ENCODE data around the gene TVP23A. TPM values are rescaled to one million over a fixed set of nuclear protein-coding genes. Genes with fewer than 3 reads are reported as not detected.
"Not testable (repeated sequence)": the region's sequence is repeated elsewhere in the genome, so short reads cannot be mapped to it uniquely, and the experiment has no call there.

Gene TVP23A
- total RNA-seq, 4 donors from 2014 or later: 0.13 to 0.45 TPM; not detected in 2

DNA sequence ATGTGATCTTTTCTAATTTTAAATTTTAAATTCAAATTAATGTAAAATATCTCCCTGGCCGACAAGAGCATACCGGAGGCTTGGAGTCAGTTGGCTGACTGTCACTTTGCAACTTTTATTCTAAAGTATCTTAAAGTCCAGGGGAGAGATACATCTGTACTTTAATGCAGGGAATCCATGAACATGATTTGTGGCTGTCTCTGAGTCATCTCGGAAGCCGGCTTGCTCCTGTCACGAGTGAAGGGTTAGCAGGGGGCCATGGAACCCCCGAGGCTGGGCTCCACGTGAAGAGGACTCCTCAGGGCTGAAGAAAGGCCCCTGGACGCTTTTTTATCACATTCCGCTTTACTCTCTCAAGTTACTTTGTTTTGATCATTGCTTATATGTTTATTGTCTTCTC is 13.3 kb downstream of the TVP23A start:
- intact Hi-C loops (cut with DNase I): no loop called here
- H3K4me3 ChIP-seq (replicated peaks in 1 of 3): no peak overlapping the region
- H3K9me3 ChIP-seq: no peaks in the 10 kb centered on the region
- peaks cover 0 to 4% of the 10 kb centered on the region in 2 donors for H3K4me1 ChIP-seq
- no peak for DNase-seq
- TF ChIP-seq POLR2A (IDR thresholded peaks at IDR 0.05): no peak
- TF ChIP-seq, protein P1, sequence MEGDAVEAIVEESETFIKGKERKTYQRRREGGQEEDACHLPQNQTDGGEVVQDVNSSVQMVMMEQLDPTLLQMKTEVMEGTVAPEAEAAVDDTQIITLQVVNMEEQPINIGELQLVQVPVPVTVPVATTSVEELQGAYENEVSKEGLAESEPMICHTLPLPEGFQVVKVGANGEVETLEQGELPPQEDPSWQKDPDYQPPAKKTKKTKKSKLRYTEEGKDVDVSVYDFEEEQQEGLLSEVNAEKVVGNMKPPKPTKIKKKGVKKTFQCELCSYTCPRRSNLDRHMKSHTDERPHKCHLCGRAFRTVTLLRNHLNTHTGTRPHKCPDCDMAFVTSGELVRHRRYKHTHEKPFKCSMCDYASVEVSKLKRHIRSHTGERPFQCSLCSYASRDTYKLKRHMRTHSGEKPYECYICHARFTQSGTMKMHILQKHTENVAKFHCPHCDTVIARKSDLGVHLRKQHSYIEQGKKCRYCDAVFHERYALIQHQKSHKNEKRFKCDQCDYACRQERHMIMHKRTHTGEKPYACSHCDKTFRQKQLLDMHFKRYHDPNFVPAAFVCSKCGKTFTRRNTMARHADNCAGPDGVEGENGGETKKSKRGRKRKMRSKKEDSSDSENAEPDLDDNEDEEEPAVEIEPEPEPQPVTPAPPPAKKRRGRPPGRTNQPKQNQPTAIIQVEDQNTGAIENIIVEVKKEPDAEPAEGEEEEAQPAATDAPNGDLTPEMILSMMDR (IDR thresholded peaks at IDR 0.05): no peak
- H3K27me3 ChIP-seq: no peaks in the 10 kb centered on the region
- WGBS, 2 donors: 86% methylated on average over 9 of the region's 9 CpGs
- no peak overlapping the region for H3K27ac ChIP-seq
- no peaks in the 10 kb centered on the region for H3K36me3 ChIP-seq

- Histone ChIP-seq H3K27ac (no peak overlapping the region), H3K9me3 (no peaks in the 10 kb centered on the region), H3K4me1 (peaks cover 0 to 4% of the 10 kb centered on the region in 2 donors), H3K4me3 (replicated peaks in 1 of 3) (no peak overlapping the region), H3K27me3 (no peaks in the 10 kb centered on the region), H3K36me3 (no peaks in the 10 kb centered on the region)
- no peak for TF ChIP-seq POLR2A (IDR thresholded peaks at IDR 0.05)
- TF ChIP-seq, protein P1 (IDR thresholded peaks at IDR 0.05): no peak
- 88 to 94% methylated on average over 3 of the region's 3 CpGs for WGBS, 2 donors
- intact Hi-C loops (cut with DNase I): no loop called here
- DNase-seq: no peak
Observed at GRCh38 chr16:10799736-10800135, 18.9 kb downstream of the TVP23A start.

- Histone ChIP-seq H3K36me3 (no peaks in the 10 kb centered on the region), H3K9me3 (no peaks in the 10 kb centered on the region), H3K27ac (no peak overlapping the region), H3K27me3 (no peaks in the 10 kb centered on the region), H3K4me3 (replicated peaks in 1 of 3) (no peak overlapping the region), H3K4me1 (no peaks in the 10 kb centered on the region)
- 83 to 85% methylated on average over 4 of the region's 4 CpGs for WGBS, 2 donors
- intact Hi-C loops (cut with DNase I): no loop called here
- TF ChIP-seq, protein P1 (IDR thresholded peaks at IDR 0.05): no peak
- no peak for DNase-seq
Observed at GRCh38 chr16:10791048-10791447, 27.5 kb downstream of the TVP23A start.

DNA sequence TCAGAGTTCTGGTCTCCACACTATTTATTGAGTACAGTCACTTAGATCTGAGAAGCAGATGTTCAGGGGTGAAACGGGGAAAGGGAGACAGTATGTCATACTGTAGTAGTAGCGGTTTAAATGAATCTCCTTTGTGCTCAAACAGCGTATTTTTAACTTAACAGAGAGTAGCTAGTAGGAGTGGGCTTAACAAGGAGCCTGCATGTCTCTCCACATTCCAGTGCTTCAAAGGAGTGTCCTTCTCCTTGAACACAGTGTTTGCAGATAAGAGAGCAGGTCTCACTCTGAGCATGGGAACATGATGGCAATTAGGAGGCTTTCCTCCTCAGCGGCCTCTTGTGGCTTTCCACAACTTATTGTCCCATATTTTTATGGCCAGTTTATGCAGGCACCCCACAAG is 30.0 kb downstream of the TVP23A start:
- H3K36me3 ChIP-seq; H3K4me1 ChIP-seq; H3K27ac ChIP-seq; H3K4me3 ChIP-seq (replicated peaks in 1 of 3); H3K9me3 ChIP-seq; H3K27me3 ChIP-seq; DNase-seq; intact Hi-C loops (cut with DNase I): not testable (repeated sequence)
- 67 to 72% methylated on average over 4 of the region's 4 CpGs for WGBS, 2 donors

GRCh38 chr16:10787304-10787703 is 31.3 kb downstream of the TVP23A start:
- 91 to 93% methylated on average over 5 of the region's 5 CpGs for WGBS, 2 donors
- no peaks in the 10 kb centered on the region for H3K9me3 ChIP-seq
- intact Hi-C loops (cut with DNase I): no loop called here
- TF ChIP-seq, protein P1 (IDR thresholded peaks at IDR 0.05): no peak
- TF ChIP-seq POLR2A (IDR thresholded peaks at IDR 0.05): no peak
- H3K4me1 ChIP-seq: no peaks in the 10 kb centered on the region
- no peak overlapping the region for H3K4me3 ChIP-seq (replicated peaks in 1 of 3)
- H3K27ac ChIP-seq: no peak overlapping the region
- no peak for DNase-seq
- H3K36me3 ChIP-seq: no peaks in the 10 kb centered on the region
- no peaks in the 10 kb centered on the region for H3K27me3 ChIP-seq

DNA sequence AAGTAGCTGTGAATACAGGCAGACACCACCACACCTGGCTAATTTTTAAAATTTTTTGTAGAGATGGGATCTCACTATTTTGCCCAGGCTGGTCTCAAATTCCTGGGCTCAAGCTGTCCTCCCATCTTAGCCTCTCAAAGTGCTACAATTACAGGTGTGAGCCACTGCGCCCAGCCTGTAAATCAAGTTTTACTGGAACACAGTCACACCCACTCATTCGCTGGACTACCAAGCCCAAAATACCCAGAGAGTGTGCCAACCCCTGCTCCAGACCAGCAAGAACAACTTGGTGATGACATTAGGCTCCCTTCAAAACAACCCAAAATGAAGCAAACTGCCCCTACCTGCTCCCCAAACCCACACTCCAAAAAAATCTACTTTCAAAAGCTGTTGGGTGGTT is 36.0 kb downstream of the TVP23A start:
- intact Hi-C loops (cut with DNase I): no loop called here
- 96% methylated on average over 2 of the region's 2 CpGs for WGBS, 2 donors
- Histone ChIP-seq H3K27me3 (no peaks in the 10 kb centered on the region), H3K27ac (no peak overlapping the region), H3K9me3 (no peaks in the 10 kb centered on the region), H3K4me1 (no peaks in the 10 kb centered on the region), H3K4me3 (replicated peaks in 1 of 3) (no peak overlapping the region), H3K36me3 (no peaks in the 10 kb centered on the region)
- TF ChIP-seq POLR2A (IDR thresholded peaks at IDR 0.05): no peak
- TF ChIP-seq, protein P1 (IDR thresholded peaks at IDR 0.05): no peak
- DNase-seq: no peak
